ENCODE data around the gene SPIB.

- TF ChIP-seq CTCF (IDR thresholded peaks at IDR 0.05; ENCODE audit: low read depth, low read length, poor library complexity, severe bottlenecking) (no peak), EZH2phosphoT487 (IDR thresholded peaks at IDR 0.05; ENCODE audit: borderline replicate concordance, low read length) (no peak)
Measured at GRCh38 chr19:50458396-50459066, 39.8 kb downstream of the SPIB start.
